Measurements from ENCODE around the gene GPR65. TPM values are rescaled to one million over a fixed set of nuclear protein-coding genes. Genes with fewer than 3 reads are reported as not detected.

GPR65 gene
- total and polyA plus RNA-seq, 9 of the 15 experiments (the other 6 are each of a cell fraction or from before 2014, with no cell fraction given), result 0.03 to 0.11 (median 0.04) TPM; not detected in 6

DNA sequence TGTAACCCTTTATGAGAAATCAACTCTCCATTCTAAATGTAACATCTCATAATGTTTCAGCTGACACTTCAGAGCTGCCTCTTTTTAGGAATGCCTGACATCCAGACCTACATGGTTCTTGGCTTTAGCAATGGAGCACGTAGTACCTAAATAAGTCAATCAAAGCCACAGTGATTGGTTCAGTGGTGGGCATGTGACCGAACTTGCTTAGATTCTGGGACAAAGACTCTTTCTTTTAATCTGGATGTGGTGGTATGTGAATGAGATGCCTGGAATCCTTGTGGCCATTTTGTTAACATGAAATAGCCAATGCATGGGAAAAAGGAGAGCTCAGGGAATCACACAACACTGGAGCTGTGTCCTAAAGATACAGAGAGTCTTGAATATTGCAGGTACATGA, 11.8 kb downstream of the GPR65 start:
- H3K4me2 ChIP-seq (ENCODE audit: insufficient read depth, low read length), result no peak overlapping the region
- DNase-seq (ENCODE audit: extremely low read depth in 1 of 4, low spot score in 3 of 4) (no peak), ATAC-seq (no peak), FAIRE-seq (no peak)
- no peaks in the 10 kb centered on the region for H3K4me1 ChIP-seq (replicated peaks in 1 of 2; ENCODE audit: control insufficient read depth in 2 of 2, insufficient read depth in 2 of 2, low read length in 2 of 2)
- no peak overlapping the region for H2AFZ ChIP-seq (ENCODE audit: low read depth, low read length)
- H3K79me2 ChIP-seq (ENCODE audit: control insufficient read depth, insufficient read depth, low read length), result no peaks in the 10 kb centered on the region
- H3K27ac ChIP-seq (ENCODE audit: extremely low read depth, low read depth, low read length), result no peak overlapping the region
- no peaks in the 10 kb centered on the region for H4K20me1 ChIP-seq (replicated peaks; ENCODE audit: control insufficient read depth, insufficient read depth, low read length)
- no peaks in the 10 kb centered on the region for H3K9me3 ChIP-seq (replicated peaks; ENCODE audit: control insufficient read depth, insufficient read depth, low read depth, low read length)
- H3K9me1 ChIP-seq (ENCODE audit: control insufficient read depth, insufficient read depth, low read length), result no peaks in the 10 kb centered on the region
- POLR2A ChIA-PET, result interaction anchor here (1.5 kb wide), 1 partner anchor 24 kb away, joined by 3 read pairs; the partner anchor contains the start of gene GALC
- H3K36me3 ChIP-seq (ENCODE audit: control insufficient read depth, insufficient read depth, low read length), result no peaks in the 10 kb centered on the region
- in situ Hi-C loops (cut with MboI), result loop anchor here (10.0 kb wide), 1 partner anchor 158 kb away; no protein-coding TSS in a partner anchor
- no peak overlapping the region for H3K4me3 ChIP-seq
- WGBS (ENCODE audit: insufficient coverage, low coverage, missing lambda C conversion rate), result 44% methylated on average over 2 of the region's 2 CpGs
- BruUV-seq (replicated peaks), result no TSS peak
- H3K27me3 ChIP-seq (ENCODE audit: control insufficient read depth in 2 of 2, insufficient read depth in 2 of 2, low read length in 2 of 2), result no peaks in the 10 kb centered on the region
- CTCF ChIA-PET (ENCODE audit: low intra/inter-chr PET ratio), result no interaction called here
- intact Hi-C loops (cut with micrococcal nuclease), result no loop called here
- TF ChIP-seq KLF10 (CRISPR knock-in tag; IDR thresholded peaks at IDR 0.05), result no peak
- TF ChIP-seq KLF1 (tag; IDR thresholded peaks at IDR 0.05), result no peak
- no peak for TF ChIP-seq ZFP36 (IDR thresholded peaks at IDR 0.05; ENCODE audit: low read depth, low read length, partially characterized antibody)
- no peak for TF ChIP-seq MCM3 (IDR thresholded peaks at IDR 0.05)
- TF ChIP-seq SRF (CRISPR knock-in tag; IDR thresholded peaks at IDR 0.05), result no peak
- TF ChIP-seq POLR2G (IDR thresholded peaks at IDR 0.05; ENCODE audit: low read depth, low read length), result no peak
- no peak for TF ChIP-seq HNRNPLL (IDR thresholded peaks at IDR 0.05; ENCODE audit: low read depth, low read length, poor library complexity, severe bottlenecking)
- TF ChIP-seq HBP1 (CRISPR knock-in tag; IDR thresholded peaks at IDR 0.05), result no peak
- no peak for TF ChIP-seq ZNF41 (CRISPR knock-in tag; conservative IDR thresholded peaks at IDR 0.05)
- no peak for TF ChIP-seq L3MBTL2 (IDR thresholded peaks at IDR 0.05)
- no peak for TF ChIP-seq NCOA4 (IDR thresholded peaks at IDR 0.05; ENCODE audit: partially characterized antibody)
- TF ChIP-seq GATA2 (CRISPR knock-in tag; IDR thresholded peaks at IDR 0.05), result no peak
- TF ChIP-seq ZNF232 (CRISPR knock-in tag; IDR thresholded peaks at IDR 0.05), result no peak
- TF ChIP-seq, protein P1, sequence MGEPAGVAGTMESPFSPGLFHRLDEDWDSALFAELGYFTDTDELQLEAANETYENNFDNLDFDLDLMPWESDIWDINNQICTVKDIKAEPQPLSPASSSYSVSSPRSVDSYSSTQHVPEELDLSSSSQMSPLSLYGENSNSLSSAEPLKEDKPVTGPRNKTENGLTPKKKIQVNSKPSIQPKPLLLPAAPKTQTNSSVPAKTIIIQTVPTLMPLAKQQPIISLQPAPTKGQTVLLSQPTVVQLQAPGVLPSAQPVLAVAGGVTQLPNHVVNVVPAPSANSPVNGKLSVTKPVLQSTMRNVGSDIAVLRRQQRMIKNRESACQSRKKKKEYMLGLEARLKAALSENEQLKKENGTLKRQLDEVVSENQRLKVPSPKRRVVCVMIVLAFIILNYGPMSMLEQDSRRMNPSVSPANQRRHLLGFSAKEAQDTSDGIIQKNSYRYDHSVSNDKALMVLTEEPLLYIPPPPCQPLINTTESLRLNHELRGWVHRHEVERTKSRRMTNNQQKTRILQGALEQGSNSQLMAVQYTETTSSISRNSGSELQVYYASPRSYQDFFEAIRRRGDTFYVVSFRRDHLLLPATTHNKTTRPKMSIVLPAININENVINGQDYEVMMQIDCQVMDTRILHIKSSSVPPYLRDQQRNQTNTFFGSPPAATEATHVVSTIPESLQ (CRISPR knock-in tag; IDR thresholded peaks at IDR 0.05), result no peak
- no peak for TF ChIP-seq SRSF3 (IDR thresholded peaks at IDR 0.05; ENCODE audit: insufficient read depth, low read length)
- no peak for TF ChIP-seq ZBTB5 (IDR thresholded peaks at IDR 0.05)
- H3K9ac ChIP-seq (ENCODE audit: insufficient read depth in 1 of 2, low read depth in 2 of 2, low read length in 2 of 2), result no peak overlapping the region

Measured in K562 (cell line).